PC-9 (cell line): ENCODE measurements around the gene LY86. TPM values are rescaled to one million over a fixed set of nuclear protein-coding genes. Genes with fewer than 3 reads are reported as not detected.
"Not testable (repeated sequence)": the region's sequence is repeated elsewhere in the genome, so short reads cannot be mapped to it uniquely, and the experiment has no call there.

Experiments used
- BruUV-seq: library from RNA; stranded (reverse); fragments of 400-500 nt; replicated peaks from 2 replicates; lab custom pipeline; 2021; lab: Mats Ljungman, UMichigan
- CTCF ChIA-PET: fragments of 300-600 bp; sonication (Branson Sonifier 250); formaldehyde crosslinking; loops from one replicate; lab custom pipeline; 2022; ENCODE audit warnings: antibody characterized with exemption; lab: Charles Lee
- POLR2A ChIA-PET: fragments of 300-600 bp; sonication (Branson Sonifier 250); formaldehyde crosslinking; loops from one replicate; lab custom pipeline; 2022; ENCODE audit warnings: antibody characterized with exemption; ENCODE audit not compliant: unreplicated experiment; lab: Charles Lee
- DNase-seq, 2 experiments: peaks; one replicate each; pipeline versions ENCODE4 v3.0.0 to v3.0.0-alpha.2; 2015 to 2022; ENCODE audit warnings: mixed read lengths in 1 of 2
- H2AFZ ChIP-seq: fragments of 200-600 bp; sonication (generic); 2 replicates; pipeline ENCODE4 v1.8.1; 2017; ENCODE audit warnings: antibody characterized with exemption
- H3F3A ChIP-seq: fragments of 200-600 bp; sonication (generic); 2 replicates; pipeline ENCODE4 v1.8.1; 2017; ENCODE audit warnings: antibody characterized with exemption, mild to moderate bottlenecking, low read depth; ENCODE audit not compliant: insufficient read depth
- H3K27ac ChIP-seq: fragments of 200-600 bp; sonication (generic); 2 replicates; pipeline ENCODE4 v1.6.1; 2016; ENCODE audit warnings: mixed run types
- H3K27me3 ChIP-seq: fragments of 200-600 bp; sonication (generic); 2 replicates; pipeline ENCODE4 v1.6.1; 2016; ENCODE audit warnings: low read depth, mixed run types; ENCODE audit not compliant: insufficient read depth
- H3K36me3 ChIP-seq: fragments of 200-600 bp; sonication (generic); 2 replicates; pipeline ENCODE4 v1.6.1; 2016; ENCODE audit warnings: low read depth, mixed run types
- H3K4me1 ChIP-seq: fragments of 200-600 bp; sonication (generic); replicated peaks from 2 replicates; pipeline ENCODE4 v1.6.1; 2016; ENCODE audit warnings: mixed run types; ENCODE audit not compliant: insufficient read depth
- H3K4me2 ChIP-seq: fragments of 200-600 bp; sonication (generic); 2 replicates; pipeline ENCODE4 v1.6.1; 2017; ENCODE audit warnings: mixed run types
- H3K4me3 ChIP-seq: fragments of 200-600 bp; sonication (generic); 2 replicates; pipeline ENCODE4 v1.6.1; 2016; ENCODE audit warnings: mixed run types
- H3K79me2 ChIP-seq: fragments of 200-600 bp; sonication (generic); 2 replicates; pipeline ENCODE4 v1.6.1; 2017; ENCODE audit warnings: low read depth, mixed run types
- H3K9me2 ChIP-seq: fragments of 200-600 bp; sonication (generic); 2 replicates; pipeline ENCODE4 v1.8.1; 2017; ENCODE audit warnings: mild to moderate bottlenecking; ENCODE audit not compliant: insufficient read depth
- H3K9me3 ChIP-seq: fragments of 200-600 bp; sonication (generic); 2 replicates; pipeline ENCODE4 v1.8.1; 2016; ENCODE audit warnings: low read depth; ENCODE audit not compliant: insufficient read depth
- H4K20me1 ChIP-seq: fragments of 200-600 bp; sonication (generic); 2 replicates; pipeline ENCODE4 v1.8.1; 2017; ENCODE audit not compliant: insufficient read depth
- EZH2 ChIP-seq: fragments of 200-600 bp; sonication (generic); IDR thresholded peaks from 2 replicates; pipeline ENCODE4 v1.8.0; 2017; ENCODE audit warnings: antibody characterized with exemption, low read depth
- intact Hi-C: fragments of 100-400 bp; cut with micrococcal nuclease; formaldehyde crosslinking; loops from one replicate; pipeline ENCODE4 v1.10.0; 2022; ENCODE audit not compliant: unreplicated experiment
- total RNA-seq: library from RNA; stranded (reverse); gene quantifications from 2 replicates; pipeline ENCODE4 v1.2.3, GENCODE V29; 2021
- TF ChIP-seq, protein P1 (sequence below): fragments of 200-600 bp; sonication (generic); conservative IDR thresholded peaks from 2 replicates; pipeline ENCODE4 v1.6.1; 2017; ENCODE audit warnings: mixed run types, antibody characterized with exemption, mild to moderate bottlenecking, moderate library complexity

The LY86 gene
- total RNA-seq, 1 experiment from 2014 or later, result not detected

- H3K79me2 ChIP-seq, result no peaks in the 10 kb centered on the region
- POLR2A ChIA-PET, result no interaction called here
- H3F3A ChIP-seq, result no peaks in the 10 kb centered on the region
- H4K20me1 ChIP-seq, result no peaks in the 10 kb centered on the region
- no TSS peak for BruUV-seq
- no peak overlapping the region for H3K27ac ChIP-seq
- intact Hi-C loops, result no loop called here
- H3K4me1 ChIP-seq, result no peaks in the 10 kb centered on the region
- H3K9me2 ChIP-seq, result no peaks in the 10 kb centered on the region
- no peak for DNase-seq
- H3K27me3 ChIP-seq, result 0 out of 2 replicates have a peak, but pooled peaks cover 13% of the 10 kb centered on the region
- H3K9me3 ChIP-seq, result no peaks in the 10 kb centered on the region
- H3K36me3 ChIP-seq, result no peaks in the 10 kb centered on the region
- CTCF ChIA-PET, result no interaction called here
- no peak for TF ChIP-seq EZH2
- H3K4me2 ChIP-seq, result no peak overlapping the region
- H3K4me3 ChIP-seq, result no peak overlapping the region
- no peak overlapping the region for H2AFZ ChIP-seq
Measured at GRCh38 chr6:6612308-6612707, 23.8 kb downstream of the LY86 start.

DNA sequence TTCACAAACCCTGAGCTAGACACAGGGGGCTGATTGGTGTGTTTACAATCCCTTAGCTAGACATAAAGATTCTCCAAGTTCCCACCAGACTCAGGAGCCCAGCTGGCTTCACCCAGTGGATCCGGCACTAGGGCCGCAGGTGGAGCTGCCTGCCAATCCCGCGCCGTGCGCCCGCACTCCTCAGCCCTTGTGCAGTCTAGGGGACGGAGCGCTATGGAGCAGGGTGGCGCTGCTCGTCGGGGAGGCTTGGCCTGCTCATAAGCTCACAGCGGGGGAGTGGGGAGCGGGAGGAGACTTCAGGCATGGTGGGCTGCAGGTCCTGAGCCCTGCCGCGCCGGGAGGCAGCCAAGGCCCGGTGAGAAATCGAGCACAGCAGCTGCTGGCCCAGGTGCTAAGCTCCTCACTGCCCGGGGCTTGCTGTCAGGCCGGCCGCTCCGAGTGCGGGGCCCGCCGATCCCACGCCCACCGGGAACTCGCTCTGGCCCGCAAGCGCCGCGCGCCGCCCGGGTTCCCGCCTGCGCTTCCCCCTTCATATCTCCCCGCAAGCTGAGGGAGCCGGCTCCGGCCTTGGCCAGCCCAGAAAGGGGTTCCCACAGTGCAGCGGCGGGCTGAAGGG is 24.7 kb downstream of the LY86 start:
- CTCF ChIA-PET, DNase-seq, H3K27ac ChIP-seq, H3F3A ChIP-seq, H3K9me2 ChIP-seq, H3K79me2 ChIP-seq, H3K4me3 ChIP-seq, H3K4me2 ChIP-seq, intact Hi-C loops, H3K36me3 ChIP-seq, H3K9me3 ChIP-seq, POLR2A ChIA-PET, BruUV-seq, H2AFZ ChIP-seq, H4K20me1 ChIP-seq, H3K4me1 ChIP-seq: not testable (repeated sequence)
- 0 out of 2 replicates have a peak, but pooled peaks cover 13% of the 10 kb centered on the region for H3K27me3 ChIP-seq

GRCh38 chr6:6614096-6614982 is 25.8 kb downstream of the LY86 start:
- intact Hi-C loops, result no loop called here
- no peaks in the 10 kb centered on the region for H3K4me1 ChIP-seq
- no peaks in the 10 kb centered on the region for H3K36me3 ChIP-seq
- H3K9me3 ChIP-seq, result no peaks in the 10 kb centered on the region
- no peaks in the 10 kb centered on the region for H3K79me2 ChIP-seq
- H2AFZ ChIP-seq, result no peak overlapping the region
- H3K4me3 ChIP-seq, result no peak overlapping the region
- H3F3A ChIP-seq, result no peaks in the 10 kb centered on the region
- ChIA-PET POLR2A (interaction anchor here (0.7 kb wide), 1 partner anchor 219 kb away, joined by 15 read pairs; no protein-coding TSS in a partner anchor), CTCF (no interaction called here)
- 0 out of 2 replicates have a peak, but pooled peaks cover 13% of the 10 kb centered on the region for H3K27me3 ChIP-seq
- BruUV-seq, result no TSS peak
- no peak overlapping the region for H3K4me2 ChIP-seq
- no peaks in the 10 kb centered on the region for H4K20me1 ChIP-seq
- H3K9me2 ChIP-seq, result no peaks in the 10 kb centered on the region
- no peak for DNase-seq
- TF ChIP-seq, protein P1, sequence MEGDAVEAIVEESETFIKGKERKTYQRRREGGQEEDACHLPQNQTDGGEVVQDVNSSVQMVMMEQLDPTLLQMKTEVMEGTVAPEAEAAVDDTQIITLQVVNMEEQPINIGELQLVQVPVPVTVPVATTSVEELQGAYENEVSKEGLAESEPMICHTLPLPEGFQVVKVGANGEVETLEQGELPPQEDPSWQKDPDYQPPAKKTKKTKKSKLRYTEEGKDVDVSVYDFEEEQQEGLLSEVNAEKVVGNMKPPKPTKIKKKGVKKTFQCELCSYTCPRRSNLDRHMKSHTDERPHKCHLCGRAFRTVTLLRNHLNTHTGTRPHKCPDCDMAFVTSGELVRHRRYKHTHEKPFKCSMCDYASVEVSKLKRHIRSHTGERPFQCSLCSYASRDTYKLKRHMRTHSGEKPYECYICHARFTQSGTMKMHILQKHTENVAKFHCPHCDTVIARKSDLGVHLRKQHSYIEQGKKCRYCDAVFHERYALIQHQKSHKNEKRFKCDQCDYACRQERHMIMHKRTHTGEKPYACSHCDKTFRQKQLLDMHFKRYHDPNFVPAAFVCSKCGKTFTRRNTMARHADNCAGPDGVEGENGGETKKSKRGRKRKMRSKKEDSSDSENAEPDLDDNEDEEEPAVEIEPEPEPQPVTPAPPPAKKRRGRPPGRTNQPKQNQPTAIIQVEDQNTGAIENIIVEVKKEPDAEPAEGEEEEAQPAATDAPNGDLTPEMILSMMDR, result no peak
- TF ChIP-seq EZH2, result no peak
- no peak overlapping the region for H3K27ac ChIP-seq

GRCh38 chr6:6614983-6615349 is 26.4 kb downstream of the LY86 start:
- Histone ChIP-seq H3K9me2 (no peaks in the 10 kb centered on the region), H2AFZ (no peak overlapping the region), H3K9me3 (no peaks in the 10 kb centered on the region), H4K20me1 (no peaks in the 10 kb centered on the region), H3K79me2 (no peaks in the 10 kb centered on the region), H3K4me3 (no peak overlapping the region), H3K36me3 (no peaks in the 10 kb centered on the region), H3K4me2 (no peak overlapping the region), H3K27ac (no peak overlapping the region), H3K4me1 (no peaks in the 10 kb centered on the region), H3K27me3 (0 out of 2 replicates have a peak, but pooled peaks cover 13% of the 10 kb centered on the region), H3F3A (no peaks in the 10 kb centered on the region)
- no peak for DNase-seq
- ChIA-PET POLR2A (no interaction called here), CTCF (no interaction called here)
- no peak for TF ChIP-seq EZH2
- TF ChIP-seq, protein P1, result no peak
- intact Hi-C loops, result no loop called here
- no TSS peak for BruUV-seq
